HG03439 (cell line): ENCODE data around the gene PSMG4.

Experiments
- ATAC-seq: cut with Tn5 transposase; IDR thresholded peaks from one replicate; pipeline ENCODE4 v1.9.1; 2021; ENCODE audit warnings: mild to moderate bottlenecking, moderate library complexity; ENCODE audit not compliant: unreplicated experiment

The PSMG4 gene

GRCh38 chr6:3288711-3289663 is 30.2 kb downstream of the PSMG4 start:
- ATAC-seq = no peak

- no peak for ATAC-seq
These were observed 30.9 kb downstream of the PSMG4 start for GRCh38 chr6:3289664-3290055.

GRCh38 chr6:3290149-3290930 is 31.6 kb downstream of the PSMG4 start:
- no peak for ATAC-seq

GRCh38 chr6:3290931-3291211 is 32.1 kb downstream of the PSMG4 start:
- no peak for ATAC-seq

- ATAC-seq = no peak
These were observed 32.6 kb downstream of the PSMG4 start for GRCh38 chr6:3291346-3291745.

- ATAC-seq = no peak
These were observed 33.2 kb downstream of the PSMG4 start for GRCh38 chr6:3291987-3292386.

- no peak for ATAC-seq
These were observed 33.9 kb downstream of the PSMG4 start for GRCh38 chr6:3292431-3293197.

- ATAC-seq = no peak
These were observed 34.8 kb downstream of the PSMG4 start for GRCh38 chr6:3293271-3294155.

GRCh38 chr6:3294396-3294795 is 35.6 kb downstream of the PSMG4 start:
- ATAC-seq = no peak

GRCh38 chr6:3294921-3295871 is 36.4 kb downstream of the PSMG4 start:
- ATAC-seq = no peak

GRCh38 chr6:3296078-3296477 is 37.3 kb downstream of the PSMG4 start:
- ATAC-seq = no peak

- ATAC-seq = no peak
These were observed 37.8 kb downstream of the PSMG4 start for GRCh38 chr6:3296537-3296936.

- ATAC-seq = no peak
These were observed 38.3 kb downstream of the PSMG4 start for GRCh38 chr6:3297006-3297405.

- ATAC-seq = no peak
These were observed 39.2 kb downstream of the PSMG4 start for GRCh38 chr6:3297909-3298308.

- no peak for ATAC-seq
These were observed 40.5 kb downstream of the PSMG4 start for GRCh38 chr6:3299221-3299620.

GRCh38 chr6:3301506-3301905 is 42.8 kb downstream of the PSMG4 start:
- ATAC-seq = no peak

- ATAC-seq = no peak
These were observed 45.2 kb downstream of the PSMG4 start for GRCh38 chr6:3303795-3304411.

GRCh38 chr6:3304500-3305215 is 45.9 kb downstream of the PSMG4 start:
- ATAC-seq = no peak
